Islet of Langerhans (tissue), 1 donor: ENCODE results near the gene HOXA4.

Experiments
- FAIRE-seq: peaks from one replicate; lab custom pipeline; 2011; peaks lifted over from hg19 to GRCh38; lab: Jason Lieb, UNC

The HOXA4 gene

GRCh38 chr7:27146491-27147198 is 16.1 kb upstream of the HOXA4 start:
- FAIRE-seq = no peak

GRCh38 chr7:27145914-27146412 is 15.4 kb upstream of the HOXA4 start:
- FAIRE-seq = no peak

DNA sequence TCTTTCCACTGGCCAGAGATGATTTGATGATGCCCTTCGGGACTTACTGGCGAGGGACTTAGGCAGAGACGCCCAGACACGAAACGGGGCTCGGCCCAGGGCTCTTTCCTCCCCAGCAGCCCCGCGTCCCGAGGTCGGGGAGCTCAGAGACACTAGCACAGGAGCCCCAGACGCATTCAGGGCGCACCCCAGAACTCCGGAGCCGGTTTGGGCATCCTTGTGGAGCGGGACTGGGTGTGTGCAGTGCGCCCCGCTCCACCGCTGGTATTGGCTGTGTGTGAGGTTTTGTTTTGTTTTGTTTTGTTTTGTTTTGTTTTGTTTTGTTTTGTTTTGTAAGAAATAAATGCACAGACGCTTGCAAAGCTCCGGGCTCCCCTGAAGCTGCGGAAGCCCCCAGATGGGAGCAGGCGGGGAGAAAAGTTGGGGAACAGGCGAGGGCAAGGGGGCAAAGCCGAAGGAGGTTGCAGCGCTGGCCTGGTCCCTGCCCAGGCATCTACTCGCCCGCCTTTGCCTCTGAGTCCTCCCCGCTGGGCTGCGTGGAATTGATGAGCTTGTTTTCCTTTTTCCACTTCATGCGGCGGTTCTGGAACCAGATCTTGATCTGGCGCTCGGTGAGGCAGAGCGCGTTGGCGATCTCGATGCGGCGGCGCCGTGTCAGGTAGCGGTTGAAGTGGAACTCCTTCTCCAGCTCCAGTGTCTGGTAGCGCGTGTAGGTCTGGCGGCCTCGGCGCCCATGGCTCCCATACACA is 14.8 kb upstream of the HOXA4 start:
- no peak for FAIRE-seq

DNA sequence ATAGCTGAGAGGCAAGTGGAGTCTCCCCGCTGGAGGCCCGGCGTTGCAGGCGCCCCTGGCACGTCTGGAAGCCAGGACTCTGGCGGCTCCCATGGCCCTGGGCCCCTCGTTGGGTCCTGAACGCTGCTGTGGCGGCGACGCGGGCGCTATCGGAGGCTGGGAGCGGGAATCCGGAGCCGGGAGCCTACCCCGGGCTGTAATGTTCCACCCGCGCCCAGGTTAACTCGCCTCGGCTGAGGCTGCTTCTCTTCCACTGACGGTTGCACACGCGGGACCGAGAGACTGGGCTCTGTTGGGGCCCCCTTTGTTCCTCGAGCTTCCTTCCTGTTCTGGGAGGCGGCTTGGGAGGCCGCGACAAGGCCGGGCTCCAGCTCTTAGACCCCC is 14.2 kb upstream of the HOXA4 start:
- no peak for FAIRE-seq

DNA sequence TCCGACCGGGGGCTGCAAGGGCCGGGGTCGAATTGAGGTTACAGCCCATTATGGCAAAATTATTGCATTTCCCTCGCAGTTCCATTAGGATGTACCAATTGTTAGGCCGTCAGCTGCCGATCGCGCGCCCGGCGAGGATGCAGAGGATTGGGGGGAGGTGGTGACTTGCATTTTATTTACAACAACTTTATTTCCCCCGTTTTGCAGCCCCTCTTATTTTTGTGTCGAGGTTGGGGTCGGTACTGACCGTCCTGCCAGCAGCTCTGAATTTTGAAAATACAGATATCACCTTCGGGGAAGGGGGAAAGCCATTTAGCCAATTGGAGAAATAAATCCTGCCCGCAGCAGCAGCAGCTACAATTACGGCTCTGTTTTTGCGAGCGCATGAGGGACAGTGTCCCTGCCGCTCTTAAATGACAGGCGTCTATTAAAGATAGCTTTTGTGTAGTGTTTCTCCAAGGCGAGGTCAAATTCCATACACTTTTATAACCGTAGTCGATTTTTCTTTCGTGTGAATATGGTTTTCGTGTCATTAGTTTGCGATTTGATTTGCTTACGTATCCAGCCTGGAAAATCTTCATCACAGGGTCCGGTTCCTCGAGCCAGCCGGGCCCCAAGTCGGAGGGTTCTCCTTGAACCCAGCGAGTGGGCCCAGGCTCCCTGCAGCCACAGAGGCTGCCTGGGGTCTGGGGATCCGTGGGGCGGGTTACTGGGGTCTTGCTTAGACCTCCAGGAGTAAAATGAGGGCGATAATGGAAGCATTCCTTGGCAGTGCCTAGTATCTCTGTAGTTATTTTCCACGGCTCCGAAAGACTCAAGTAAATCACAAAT is 13.6 kb upstream of the HOXA4 start:
- no peak for FAIRE-seq

- FAIRE-seq = no peak
Measured at GRCh38 chr7:27143023-27143949, 12.7 kb upstream of the HOXA4 start, which contains the start of gene HOXA5. TSS of gene HOXA5 (minus strand) at chr7:27143681. CDS start at chr7:27143607, 74 bp downstream.

DNA sequence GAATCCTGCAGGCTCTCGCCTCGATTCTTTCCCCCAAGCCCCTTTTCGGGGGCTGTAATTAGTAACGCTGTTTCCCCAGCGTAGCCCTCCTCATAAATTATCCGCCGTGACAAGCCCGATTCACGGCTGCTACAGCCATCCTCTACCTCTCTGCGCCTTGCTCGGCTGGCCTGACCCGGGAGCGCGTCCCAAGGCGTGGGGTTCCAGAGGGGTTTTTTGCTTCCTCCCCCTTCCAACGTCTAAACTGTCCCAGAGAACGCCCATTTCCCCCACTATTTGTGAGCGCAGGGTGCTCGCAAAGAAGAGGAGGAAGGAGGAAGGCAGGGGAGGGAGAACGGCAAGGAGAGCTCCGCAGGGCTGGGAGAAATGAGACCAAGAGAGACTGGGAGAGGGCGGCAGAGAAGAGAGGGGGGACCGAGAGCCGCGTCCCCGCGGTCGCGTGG is 12.0 kb upstream of the HOXA4 start:
- no peak for FAIRE-seq

- no peak for FAIRE-seq
Measured at GRCh38 chr7:27141923-27142579, 11.5 kb upstream of the HOXA4 start.

GRCh38 chr7:27141137-27141922 is 10.8 kb upstream of the HOXA4 start:
- FAIRE-seq = no peak

GRCh38 chr7:27140126-27140857 is 9.7 kb upstream of the HOXA4 start:
- FAIRE-seq = no peak

GRCh38 chr7:27139334-27140125 is 9.0 kb upstream of the HOXA4 start:
- no peak for FAIRE-seq

DNA sequence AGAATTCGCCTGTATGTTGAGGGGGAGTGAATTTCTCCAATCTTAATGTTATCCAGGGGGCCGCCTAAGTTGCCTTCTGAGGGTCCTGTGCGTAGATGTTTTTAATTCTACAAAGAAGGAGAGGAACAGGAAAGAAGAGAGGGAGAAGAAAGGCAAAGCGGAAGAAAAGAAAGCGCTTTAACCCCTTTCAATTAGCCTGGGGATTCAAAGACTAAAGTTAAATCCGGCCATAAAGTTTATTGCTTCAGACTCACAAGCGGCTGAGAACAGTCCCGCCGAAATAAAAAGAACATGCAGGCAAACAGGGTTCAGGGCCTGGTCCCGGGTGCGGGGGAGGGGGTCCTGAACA is 8.4 kb upstream of the HOXA4 start:
- no peak for FAIRE-seq

DNA sequence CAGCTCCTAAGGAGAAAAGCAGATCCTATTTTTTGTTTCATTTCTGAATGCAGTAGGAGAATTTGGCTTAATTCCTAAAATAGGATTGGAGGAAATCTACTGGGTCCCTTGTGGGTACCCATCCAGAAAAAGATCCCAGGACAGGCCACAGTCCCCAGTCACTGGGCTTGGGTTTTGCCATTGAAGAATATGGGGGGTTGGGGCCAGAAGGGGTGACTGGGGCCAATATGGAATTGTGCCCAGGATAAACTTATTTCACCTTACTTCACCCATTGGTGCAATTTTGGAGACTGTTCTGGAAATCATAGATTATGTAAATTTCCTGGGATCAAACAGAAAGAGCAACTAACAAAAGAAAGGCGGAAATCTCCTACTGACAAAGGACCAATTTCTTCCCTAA is 7.9 kb upstream of the HOXA4 start:
- no peak for FAIRE-seq

DNA sequence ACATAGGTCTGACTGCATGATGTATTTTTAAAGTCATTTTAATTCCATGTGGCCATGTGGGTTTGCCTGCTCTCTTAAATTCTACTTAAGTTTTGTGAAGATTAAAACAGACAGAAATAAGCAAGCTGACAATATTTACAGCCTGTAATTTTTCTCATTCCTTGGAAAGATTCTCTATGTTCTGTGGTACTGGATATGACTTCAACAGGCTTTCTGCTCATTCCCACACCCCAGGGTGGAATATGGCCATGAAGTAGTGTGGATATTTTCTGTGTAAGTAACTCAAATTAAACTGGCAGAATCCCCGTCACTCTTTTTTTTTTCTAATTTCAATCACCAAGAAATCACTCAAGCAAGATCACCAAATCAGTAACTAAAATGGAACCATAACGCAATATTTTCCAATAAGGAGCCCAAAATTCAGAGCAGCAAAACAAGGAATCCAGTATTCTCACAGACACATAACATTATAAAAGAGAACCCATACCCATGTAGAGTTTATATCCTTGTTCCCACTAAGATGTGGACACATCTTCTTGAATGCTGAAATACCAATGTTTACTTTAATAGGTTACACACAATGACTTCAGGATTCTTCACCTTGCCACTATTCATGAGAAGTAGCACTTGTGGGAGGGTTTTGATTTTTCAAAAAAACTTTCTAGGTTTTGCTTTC is 7.2 kb upstream of the HOXA4 start:
- no peak for FAIRE-seq

- FAIRE-seq = no peak
Measured at GRCh38 chr7:27134392-27134791, 3.8 kb upstream of the HOXA4 start.

GRCh38 chr7:27133409-27134231 is 3.1 kb upstream of the HOXA4 start:
- no peak for FAIRE-seq

- no peak for FAIRE-seq
Measured at GRCh38 chr7:27132978-27133377, 2.4 kb upstream of the HOXA4 start.
